Activated gamma-delta T cell treated with Interleukin-2 at 50 U/mL for 16 hours (primary cell): ENCODE results near the gene SLC16A9.

Experiments used
- DNase-seq: peaks from one replicate; pipeline ENCODE4 v3.0.0-alpha.2; 2020

SLC16A9 gene

DNA sequence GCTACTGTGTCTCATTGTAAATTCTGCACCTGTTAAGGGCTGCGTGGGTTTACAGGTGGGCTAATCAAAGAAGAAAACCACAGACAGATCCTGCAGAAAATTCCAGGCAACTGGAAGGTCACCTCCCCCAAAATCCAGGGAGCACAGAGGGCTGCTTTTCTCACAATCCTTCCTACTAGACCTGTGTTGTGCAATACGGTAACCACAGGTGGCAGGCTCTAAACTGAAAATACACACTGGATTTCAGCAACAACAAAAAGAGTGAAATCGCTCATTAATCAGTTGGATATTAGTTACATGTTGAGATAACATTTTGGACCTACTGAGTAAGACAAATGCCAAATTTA lies 83.2 kb downstream of the SLC16A9 start:
- DNase-seq, result no peak

DNA sequence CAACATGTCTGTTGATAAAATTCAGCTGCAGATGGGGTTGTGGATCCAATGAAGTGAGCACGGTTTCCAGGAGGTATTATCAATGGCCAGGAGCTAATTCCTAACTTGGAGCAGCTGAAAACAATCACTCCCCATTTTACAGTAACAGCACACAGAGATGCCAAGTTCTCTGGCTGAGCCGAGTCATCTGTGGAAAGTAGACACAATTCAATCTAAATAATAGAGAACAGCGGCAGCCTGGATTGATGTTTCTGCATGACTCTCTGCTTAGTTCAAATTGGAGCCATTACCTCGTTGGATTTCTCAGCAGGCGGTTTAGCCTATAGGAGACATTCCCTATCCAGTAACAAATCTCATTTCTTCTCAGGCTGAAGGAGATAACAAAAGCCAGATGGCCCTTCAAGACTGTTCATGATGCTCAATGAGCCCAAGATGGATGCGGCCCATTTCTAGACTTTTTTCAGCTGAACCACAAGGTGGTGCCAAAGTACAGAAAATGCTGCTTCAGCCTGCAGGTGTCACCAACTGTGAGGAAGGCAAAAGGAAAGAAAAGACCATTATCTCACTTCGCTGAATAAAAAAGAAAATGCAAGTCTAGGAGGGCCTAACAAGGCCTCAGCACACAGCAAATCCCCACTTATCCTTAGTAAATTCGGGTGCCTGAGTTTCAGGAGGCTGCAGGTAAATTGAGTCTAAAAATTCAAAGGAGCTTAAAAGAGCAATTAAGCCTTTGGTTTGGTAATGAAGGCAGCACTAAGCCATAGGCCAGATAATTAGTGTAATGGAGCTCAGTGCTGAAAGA lies 83.7 kb downstream of the SLC16A9 start:
- DNase-seq, result peak; percentile 35

- no peak for DNase-seq
Measured at GRCh38 chr10:59624951-59625350, 84.7 kb downstream of the SLC16A9 start.

- DNase-seq, result no peak
Measured at GRCh38 chr10:59624136-59624535, 85.5 kb downstream of the SLC16A9 start.

DNA sequence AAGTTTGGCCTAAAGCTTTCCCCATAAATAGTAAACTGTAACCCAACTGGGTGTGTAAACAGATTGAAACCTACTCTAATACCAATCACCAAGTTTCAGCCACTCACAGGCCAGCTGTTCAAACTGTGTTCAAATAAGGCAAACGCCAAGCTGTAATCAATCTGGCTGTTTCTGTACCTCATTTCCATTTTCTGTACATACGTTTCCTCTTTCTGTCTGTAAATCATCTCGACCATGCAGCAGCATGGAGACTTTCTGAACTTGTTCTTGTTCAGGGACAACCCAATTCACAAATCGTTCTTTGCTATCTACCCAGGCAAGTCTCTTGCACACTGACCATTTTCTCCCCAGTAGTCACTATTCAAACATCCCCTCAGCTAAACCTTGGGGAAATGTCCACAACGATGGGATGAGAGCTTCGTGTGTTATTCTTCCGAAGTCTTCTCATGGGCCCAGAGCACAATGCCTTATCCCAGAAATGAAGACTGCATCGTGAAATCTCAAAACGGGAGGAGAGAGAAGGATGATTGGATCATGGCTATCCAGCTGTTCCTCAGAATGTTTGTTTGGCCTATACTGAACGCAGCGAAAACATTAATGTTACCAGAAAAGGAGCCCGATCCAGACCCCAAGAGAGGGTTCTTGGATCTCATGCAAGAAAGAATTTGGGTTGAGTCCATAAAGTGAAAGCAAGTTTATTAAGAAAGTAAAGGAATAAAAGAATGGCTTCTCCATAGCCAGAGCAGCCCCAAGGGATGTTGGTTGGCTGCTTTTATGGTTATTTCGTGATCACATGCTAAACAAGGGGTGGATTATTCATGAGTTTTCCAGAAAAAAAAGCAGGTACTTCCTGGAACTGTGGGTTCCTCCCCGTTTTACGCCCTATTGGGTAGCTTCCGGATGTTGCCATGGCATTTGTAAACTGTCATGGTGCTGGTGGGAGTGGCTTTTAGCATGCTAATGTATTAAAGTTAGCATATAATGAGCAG lies 86.2 kb downstream of the SLC16A9 start:
- DNase-seq, result no peak

DNA sequence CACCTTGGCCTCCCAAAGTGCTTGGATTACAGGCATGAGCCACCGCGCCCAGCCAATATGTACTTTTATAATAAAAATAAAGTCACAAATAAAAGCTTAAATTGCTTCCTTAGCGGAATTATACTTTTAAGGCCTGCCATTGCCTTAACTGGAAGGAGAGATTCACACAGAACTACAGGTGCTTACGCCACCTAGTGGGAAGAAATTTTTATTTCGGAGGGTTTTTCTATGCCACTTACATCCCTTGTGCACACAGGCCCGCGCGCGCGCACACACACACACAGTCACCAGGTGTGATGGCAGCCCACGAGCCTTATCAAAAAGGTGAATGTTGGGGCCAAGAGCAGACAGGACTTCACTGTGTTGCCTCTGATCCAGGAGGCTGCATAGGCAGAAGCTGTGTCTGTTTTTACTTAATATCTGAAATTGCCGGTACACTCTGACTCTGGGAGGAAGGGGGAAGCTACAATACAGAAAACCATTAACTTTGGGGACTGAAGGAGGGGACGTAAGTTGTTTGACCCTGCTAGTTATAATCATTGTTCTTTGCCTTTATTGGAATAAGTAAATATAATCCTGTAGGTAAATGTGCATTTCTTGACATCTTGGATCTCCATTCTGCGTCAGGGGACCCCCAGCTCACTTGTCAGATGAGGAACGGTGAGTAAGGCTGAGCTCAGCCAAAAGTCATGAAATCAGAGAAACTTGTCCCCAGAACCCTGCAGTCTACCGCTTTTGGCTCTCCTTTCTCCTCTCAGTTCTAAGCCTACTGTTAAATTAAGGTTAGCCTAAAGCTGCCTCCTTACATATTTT lies 87.1 kb downstream of the SLC16A9 start:
- DNase-seq, result no peak

- DNase-seq, result no peak
Measured at GRCh38 chr10:59621771-59622170, 87.9 kb downstream of the SLC16A9 start.

GRCh38 chr10:59618666-59619065 lies 91.0 kb downstream of the SLC16A9 start:
- DNase-seq, result no peak

DNA sequence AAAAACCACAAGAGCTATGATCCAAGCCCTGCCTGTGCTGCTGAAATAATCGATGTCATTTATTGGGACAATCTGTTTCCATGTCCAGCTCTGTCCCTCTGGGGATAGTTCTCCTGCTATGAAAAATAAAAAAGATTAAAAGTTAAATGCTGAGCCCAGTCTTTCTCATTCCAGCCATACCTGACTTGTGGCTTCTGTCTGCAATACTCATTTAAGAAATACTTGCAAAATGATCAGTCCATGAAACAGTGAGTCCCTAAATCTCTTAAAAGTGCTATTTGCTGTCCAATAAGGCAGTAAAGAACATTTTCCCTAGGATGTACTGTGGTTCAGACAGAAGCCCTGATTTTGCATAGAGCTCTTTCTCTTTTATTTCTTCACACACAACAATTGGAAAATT lies 91.7 kb downstream of the SLC16A9 start:
- no peak for DNase-seq

DNA sequence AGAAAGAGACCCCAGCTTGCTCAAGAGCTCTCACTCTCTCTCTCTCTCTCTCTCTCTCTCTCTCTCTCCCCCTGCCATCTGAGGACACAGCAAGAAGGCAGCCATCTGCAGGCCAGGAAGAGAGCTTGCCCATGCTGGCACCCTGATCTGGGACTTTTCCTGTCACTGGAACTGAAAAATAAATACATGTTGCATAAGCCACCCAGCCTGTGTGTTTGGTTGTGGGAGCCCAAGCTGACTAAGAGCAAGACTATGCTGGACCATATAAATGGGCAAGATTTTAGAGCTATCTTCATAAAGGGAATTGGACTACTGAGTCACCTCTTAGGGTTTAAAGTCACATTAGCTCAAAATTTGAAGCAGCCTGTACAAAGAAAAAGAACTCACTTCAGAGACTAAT lies 98.6 kb downstream of the SLC16A9 start:
- DNase-seq, result no peak

DNA sequence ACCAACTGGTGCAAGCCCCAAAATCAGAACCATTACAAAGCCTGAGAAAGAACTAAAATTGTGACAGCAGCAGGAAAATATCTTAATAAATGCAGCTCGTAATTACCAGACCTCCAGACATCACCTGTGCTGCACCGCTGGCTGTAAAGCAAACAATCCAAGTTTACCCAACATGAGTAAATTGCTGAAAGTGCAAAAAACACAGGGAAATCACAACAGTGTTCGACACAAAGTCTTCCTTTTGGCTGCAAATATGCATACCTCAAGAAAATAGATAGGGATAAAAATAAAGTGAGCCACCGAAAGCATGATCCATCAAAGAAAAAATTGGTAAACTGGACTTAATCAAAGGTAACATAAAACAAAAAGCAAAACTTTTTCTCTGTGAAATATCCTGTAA lies 101.7 kb downstream of the SLC16A9 start:
- no peak for DNase-seq

GRCh38 chr10:59606551-59606961 lies 103.1 kb downstream of the SLC16A9 start:
- DNase-seq, result no peak

DNA sequence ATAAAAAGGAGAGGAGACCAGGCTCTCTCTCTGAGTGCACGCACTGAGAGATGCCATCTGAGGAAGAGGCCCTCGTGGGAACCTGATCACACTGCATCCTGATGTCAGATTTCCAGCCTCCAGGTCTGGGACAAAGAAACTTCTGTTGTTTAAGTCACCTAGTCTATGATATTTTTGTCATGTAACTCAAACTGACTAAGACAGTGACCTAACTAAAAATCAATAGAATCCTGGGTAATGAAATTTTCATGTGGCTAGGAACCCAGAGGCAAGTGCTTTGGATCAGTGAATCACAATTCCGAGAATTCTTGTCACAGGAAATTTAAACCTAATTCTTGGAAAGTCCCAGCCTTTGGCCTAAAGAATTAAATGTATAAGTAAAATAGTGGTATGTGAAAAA lies 107.7 kb downstream of the SLC16A9 start:
- no peak for DNase-seq
